ENCODE data around the gene EHBP1L1.

- TF ChIP-seq CTCF (conservative IDR thresholded peaks at IDR 0.05 in 1 of 2, IDR thresholded peaks at IDR 0.05 in 1 of 2; ENCODE audit: extremely low read depth in 1 of 2, insufficient read depth in 1 of 2, low read depth in 1 of 2, low read length in 2 of 2) (no peak), EZH2 (IDR thresholded peaks at IDR 0.05; ENCODE audit: borderline replicate concordance, low read length) (no peak)
Observed at GRCh38 chr11:65615229-65615949, 39.5 kb downstream of the EHBP1L1 start, which contains the start of gene PCNX3.
